Uterus (tissue), 4 donors: Measurements from ENCODE around the gene ZNF627. TPM values are rescaled to one million over a fixed set of nuclear protein-coding genes. Genes with fewer than 3 reads are reported as not detected.
A peak's percentile ranks its signal among the peaks of the same experiment; 100 is the strongest.
"Not testable (repeated sequence)": the region's sequence is repeated elsewhere in the genome, so short reads cannot be mapped to it uniquely, and the experiment has no call there.

Source experiments
- DNase-seq, 2 donors: peaks; one replicate each; pipeline ENCODE4 v3.0.0-alpha.2; 2019 to 2020
- H3K27ac ChIP-seq, 2 donors: fragments of 200-600 bp; sonication (generic); 1 replicate in 1 of 2; 2 replicates in 1 of 2; pipeline ENCODE4 v1.5.1; 2016 to 2018
- H3K27me3 ChIP-seq, 2 donors: fragments of 200-600 bp; sonication (generic); one replicate each; pipeline ENCODE4 v1.5.1; 2018 to 2019; ENCODE audit warnings: control low read depth in 1 of 2
- H3K36me3 ChIP-seq, 2 donors: fragments of 200-600 bp; sonication (generic); one replicate each; pipeline ENCODE4 v1.5.1; 2019; ENCODE audit warnings: control low read depth in 1 of 2
- H3K4me1 ChIP-seq, 2 donors: fragments of 200-600 bp; sonication (generic); one replicate each; pipeline ENCODE4 v1.5.1; 2018 to 2019; ENCODE audit warnings: control low read depth in 1 of 2
- H3K4me3 ChIP-seq, 2 donors: fragments of 200-600 bp; sonication (generic); 1 replicate in 1 of 2; 2 replicates in 1 of 2; pipeline ENCODE4 v1.5.1; 2018 to 2019; ENCODE audit warnings: mild to moderate bottlenecking in 1 of 2
- H3K9me3 ChIP-seq, 2 donors: fragments of 200-600 bp; sonication (generic); one replicate each; pipeline ENCODE4 v1.5.1; 2019; ENCODE audit warnings: control low read depth in 1 of 2
- POLR2A ChIP-seq, 2 donors: fragments of 450-650 bp; IDR thresholded peaks; one replicate each; pipeline ENCODE4 v1.6.1; 2016; ENCODE audit warnings: antibody characterized with exemption in 2 of 2, mild to moderate bottlenecking in 1 of 2, moderate library complexity in 1 of 2
- intact Hi-C: fragments of 100-400 bp; cut with DNase I; formaldehyde crosslinking; loops from one replicate; pipeline ENCODE4 v1.15.1; 2023; ENCODE audit warnings: low total_unique reads
- total RNA-seq, 4 donors: library from RNA; depleted of rRNA in 3 of 4; stranded (reverse); fragments of >200 nt in 3 of 4; gene quantifications; one replicate each; pipeline versions ENCODE4 v1.1.0 to v1.2.4, GENCODE V29; 2014 to 2023
- TF ChIP-seq, protein P1 (sequence below), 4 experiments: fragments of 200-600 bp in 2 of 4; fragments of 450-650 bp in 2 of 4; sonication (generic) in 2 of 4; IDR thresholded peaks; one replicate each; pipeline ENCODE4 v1.5.1; 2016 to 2019; ENCODE audit warnings: antibody characterized with exemption in 4 of 4, mild to moderate bottlenecking in 2 of 4, moderate library complexity in 1 of 4
- donor health status: DM: yes; HTN: yes; CAD: no.

ZNF627 gene
- total RNA-seq, 4 donors from 2014 or later: 20.6 to 70.6 (median 36.0) TPM

DNA sequence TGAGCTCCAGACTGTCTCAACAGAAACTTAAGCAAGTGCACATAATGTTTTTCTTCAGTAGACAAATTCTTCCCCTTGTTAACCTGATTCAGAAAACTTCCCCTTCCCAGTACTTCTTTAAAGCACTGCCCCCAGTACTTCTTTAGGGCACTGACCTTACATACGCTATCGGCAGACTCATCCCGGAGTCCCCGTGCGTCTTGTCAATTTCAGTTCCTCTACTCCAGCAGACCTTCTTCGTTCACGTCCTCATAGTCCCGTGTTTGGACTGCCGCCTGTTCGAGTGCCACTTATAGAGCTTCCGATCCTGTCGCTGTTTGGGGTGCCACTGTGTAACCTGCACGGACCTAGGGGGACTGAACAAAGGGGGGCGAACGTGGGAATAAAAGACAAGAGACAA is 29.0 kb downstream of the ZNF627 start:
- Histone ChIP-seq H3K27ac (no peak overlapping the region), H3K4me3 (no peak overlapping the region)
- DNase-seq: no peak

DNA sequence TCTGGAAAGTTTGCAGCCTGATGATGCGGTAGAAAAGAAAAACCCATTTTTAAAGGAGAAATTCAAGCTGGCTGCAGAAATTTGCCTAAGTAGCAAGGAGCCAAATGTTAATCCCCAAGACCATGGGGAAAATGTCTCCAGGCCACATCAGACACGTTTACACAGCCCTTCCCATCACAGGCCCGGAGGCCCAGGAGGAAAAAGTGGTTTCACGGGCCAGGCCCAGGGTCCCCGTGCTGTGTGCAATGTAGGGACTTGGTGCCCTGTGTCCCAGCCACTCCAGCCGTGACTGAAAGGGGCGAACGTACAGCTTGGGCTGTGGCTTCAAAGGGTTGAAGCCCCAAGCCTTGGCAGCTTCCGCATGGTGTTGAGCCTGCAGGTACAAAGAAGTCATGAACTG is 35.9 kb downstream of the ZNF627 start:
- TF ChIP-seq POLR2A (IDR thresholded peaks at IDR 0.05): no peak
- intact Hi-C loops: no loop called here
- H3K27ac ChIP-seq: no peak overlapping the region
- H3K36me3 ChIP-seq: no peaks in the 10 kb centered on the region
- no peaks in the 10 kb centered on the region for H3K27me3 ChIP-seq
- no peak for DNase-seq
- H3K4me1 ChIP-seq: no peaks in the 10 kb centered on the region
- no peaks in the 10 kb centered on the region for H3K9me3 ChIP-seq
- H3K4me3 ChIP-seq: no peak overlapping the region

More for the DNA sequence above, 29.0 kb downstream of the ZNF627 start:
- H3K27me3 ChIP-seq: no peaks in the 10 kb centered on the region
- intact Hi-C loops: no loop called here
- no peak for TF ChIP-seq POLR2A (IDR thresholded peaks at IDR 0.05)
- TF ChIP-seq, protein P1, sequence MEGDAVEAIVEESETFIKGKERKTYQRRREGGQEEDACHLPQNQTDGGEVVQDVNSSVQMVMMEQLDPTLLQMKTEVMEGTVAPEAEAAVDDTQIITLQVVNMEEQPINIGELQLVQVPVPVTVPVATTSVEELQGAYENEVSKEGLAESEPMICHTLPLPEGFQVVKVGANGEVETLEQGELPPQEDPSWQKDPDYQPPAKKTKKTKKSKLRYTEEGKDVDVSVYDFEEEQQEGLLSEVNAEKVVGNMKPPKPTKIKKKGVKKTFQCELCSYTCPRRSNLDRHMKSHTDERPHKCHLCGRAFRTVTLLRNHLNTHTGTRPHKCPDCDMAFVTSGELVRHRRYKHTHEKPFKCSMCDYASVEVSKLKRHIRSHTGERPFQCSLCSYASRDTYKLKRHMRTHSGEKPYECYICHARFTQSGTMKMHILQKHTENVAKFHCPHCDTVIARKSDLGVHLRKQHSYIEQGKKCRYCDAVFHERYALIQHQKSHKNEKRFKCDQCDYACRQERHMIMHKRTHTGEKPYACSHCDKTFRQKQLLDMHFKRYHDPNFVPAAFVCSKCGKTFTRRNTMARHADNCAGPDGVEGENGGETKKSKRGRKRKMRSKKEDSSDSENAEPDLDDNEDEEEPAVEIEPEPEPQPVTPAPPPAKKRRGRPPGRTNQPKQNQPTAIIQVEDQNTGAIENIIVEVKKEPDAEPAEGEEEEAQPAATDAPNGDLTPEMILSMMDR (IDR thresholded peaks at IDR 0.05): no peak
- no peaks in the 10 kb centered on the region for H3K36me3 ChIP-seq
- H3K9me3 ChIP-seq: no peaks in the 10 kb centered on the region
- no peaks in the 10 kb centered on the region for H3K4me1 ChIP-seq

- H3K4me1 ChIP-seq, intact Hi-C loops, H3K27me3 ChIP-seq, H3K4me3 ChIP-seq, H3K9me3 ChIP-seq, H3K36me3 ChIP-seq, DNase-seq, H3K27ac ChIP-seq: not testable (repeated sequence)
Measured at GRCh38 chr19:11634018-11634662, 36.9 kb downstream of the ZNF627 start.

DNA sequence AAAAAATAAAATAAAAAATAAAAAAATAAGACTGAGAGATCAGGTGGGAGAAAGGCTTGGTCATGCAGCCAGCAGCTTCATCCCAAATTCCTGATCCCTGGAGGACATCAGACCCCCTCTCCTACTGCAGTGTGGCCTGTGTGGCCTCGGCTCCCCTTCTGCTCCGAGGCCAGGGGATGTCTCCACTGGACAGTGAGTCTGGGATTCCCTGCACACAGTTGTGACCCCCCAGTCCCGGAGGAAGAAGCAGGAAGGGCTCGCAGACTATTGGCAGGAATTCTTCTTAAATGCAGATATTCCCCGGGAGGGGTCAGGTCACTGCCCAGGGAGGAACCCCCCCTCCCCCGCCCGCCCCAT is 41.9 kb downstream of the ZNF627 start:
- no peaks in the 10 kb centered on the region for H3K27me3 ChIP-seq
- intact Hi-C loops: no loop called here
- no peaks in the 10 kb centered on the region for H3K9me3 ChIP-seq
- no peak overlapping the region for H3K27ac ChIP-seq
- H3K4me3 ChIP-seq: peak overlapping the region; percentile 39 to 43
- no peaks in the 10 kb centered on the region for H3K36me3 ChIP-seq
- TF ChIP-seq POLR2A (IDR thresholded peaks at IDR 0.05): no peak
- TF ChIP-seq, protein P1 (IDR thresholded peaks at IDR 0.05): no peak
- H3K4me1 ChIP-seq: no peaks in the 10 kb centered on the region
- peak in 1 of 2 donors; percentile 17 for DNase-seq

DNA sequence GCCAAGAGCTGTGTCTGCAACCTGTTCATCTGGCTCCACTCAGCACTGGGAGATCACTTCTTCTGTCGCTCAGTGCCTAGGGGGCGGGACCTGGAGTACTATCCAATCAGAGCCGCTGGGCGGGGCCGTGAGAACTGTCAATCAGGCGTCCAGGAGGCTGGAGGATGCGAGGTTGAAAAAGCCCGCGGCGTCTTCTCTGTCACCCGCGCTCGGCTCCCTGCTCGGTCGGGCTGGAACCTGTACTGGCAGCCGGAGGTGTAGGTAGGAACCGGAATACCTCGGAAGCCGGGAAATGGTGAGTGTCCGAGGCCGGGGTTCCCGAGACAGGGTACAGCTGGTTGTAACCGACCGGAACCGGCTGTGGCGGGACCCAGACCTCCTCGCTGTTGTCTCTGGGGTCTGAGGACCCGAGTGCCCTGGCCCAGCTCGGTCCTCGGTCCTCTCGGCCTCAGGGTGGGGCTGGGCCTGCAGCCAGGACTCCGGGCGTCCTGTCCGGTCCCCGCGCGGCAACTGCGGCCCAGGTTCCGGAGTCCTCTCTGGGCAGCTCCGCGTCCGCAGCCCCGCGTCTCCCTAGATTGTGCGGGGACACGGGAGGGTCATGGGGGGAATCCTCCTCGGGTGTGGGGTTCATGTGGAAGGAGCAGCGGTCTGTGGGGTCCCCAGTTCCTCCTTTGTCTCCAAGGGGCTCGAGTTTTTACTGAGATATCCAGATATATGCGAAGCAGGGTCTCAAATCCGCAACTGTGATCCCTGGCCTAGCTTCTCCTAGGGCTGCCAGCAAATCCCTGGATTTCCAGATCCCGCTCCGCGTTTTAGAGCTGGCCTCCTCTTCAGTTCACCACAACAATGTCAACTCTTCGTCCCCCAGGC is 42.6 kb downstream of the ZNF627 start:
- Histone ChIP-seq H3K27me3 (no peaks in the 10 kb centered on the region), H3K4me1 (no peaks in the 10 kb centered on the region), H3K4me3 (peak overlapping the region; percentile 39 to 43), H3K9me3 (no peaks in the 10 kb centered on the region), H3K36me3 (no peaks in the 10 kb centered on the region), H3K27ac (peak overlapping the region in 1 of 2 donors; percentile 2)
- TF ChIP-seq POLR2A (IDR thresholded peaks at IDR 0.05): no peak
- TF ChIP-seq, protein P1 (IDR thresholded peaks at IDR 0.05): no peak
- peak; percentile 94 to 95 for DNase-seq
- intact Hi-C loops: no loop called here

- Histone ChIP-seq H3K36me3 (no peaks in the 10 kb centered on the region), H3K4me1 (no peaks in the 10 kb centered on the region), H3K4me3 (no peak overlapping the region), H3K27me3 (no peaks in the 10 kb centered on the region), H3K27ac (no peak overlapping the region), H3K9me3 (no peaks in the 10 kb centered on the region)
- intact Hi-C loops: no loop called here
- TF ChIP-seq, protein P1 (IDR thresholded peaks at IDR 0.05): no peak
- no peak for TF ChIP-seq POLR2A (IDR thresholded peaks at IDR 0.05)
- no peak for DNase-seq
Measured at GRCh38 chr19:11641244-11641643, 44.0 kb downstream of the ZNF627 start.
